DMS53 treated with DMSO at 0.1 percent for 48 hours (cell line): ENCODE results near the gene EVA1C.
"Not testable (repeated sequence)": the region's sequence is repeated elsewhere in the genome, so short reads cannot be mapped to it uniquely, and the experiment has no call there.

Experiments
- DNase-seq: peaks from one replicate; lab custom pipeline; 2025; ENCODE audit not compliant: unreplicated experiment; lab: John Stamatoyannopoulos, UW

Gene EVA1C

DNA sequence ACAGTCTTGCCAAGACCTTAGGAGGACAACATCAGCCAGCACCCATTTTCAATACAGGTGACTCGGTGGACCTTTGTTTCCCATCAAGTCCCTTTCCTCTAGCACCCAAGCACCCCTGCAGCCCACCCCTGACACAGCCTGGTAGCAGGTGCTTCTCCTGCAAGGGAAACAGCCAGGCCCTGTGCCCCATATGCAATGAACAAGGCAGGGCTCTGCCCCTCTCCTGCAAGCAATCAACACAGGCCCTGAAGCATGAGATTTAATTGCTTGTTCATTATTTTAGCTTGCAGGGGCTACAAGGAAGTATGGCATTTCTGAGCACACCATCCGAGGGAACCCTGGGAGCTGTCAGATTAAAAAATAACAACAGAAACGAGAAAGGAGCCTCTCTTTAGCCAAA, 137.4 kb downstream of the EVA1C start:
- no peak for DNase-seq

DNA sequence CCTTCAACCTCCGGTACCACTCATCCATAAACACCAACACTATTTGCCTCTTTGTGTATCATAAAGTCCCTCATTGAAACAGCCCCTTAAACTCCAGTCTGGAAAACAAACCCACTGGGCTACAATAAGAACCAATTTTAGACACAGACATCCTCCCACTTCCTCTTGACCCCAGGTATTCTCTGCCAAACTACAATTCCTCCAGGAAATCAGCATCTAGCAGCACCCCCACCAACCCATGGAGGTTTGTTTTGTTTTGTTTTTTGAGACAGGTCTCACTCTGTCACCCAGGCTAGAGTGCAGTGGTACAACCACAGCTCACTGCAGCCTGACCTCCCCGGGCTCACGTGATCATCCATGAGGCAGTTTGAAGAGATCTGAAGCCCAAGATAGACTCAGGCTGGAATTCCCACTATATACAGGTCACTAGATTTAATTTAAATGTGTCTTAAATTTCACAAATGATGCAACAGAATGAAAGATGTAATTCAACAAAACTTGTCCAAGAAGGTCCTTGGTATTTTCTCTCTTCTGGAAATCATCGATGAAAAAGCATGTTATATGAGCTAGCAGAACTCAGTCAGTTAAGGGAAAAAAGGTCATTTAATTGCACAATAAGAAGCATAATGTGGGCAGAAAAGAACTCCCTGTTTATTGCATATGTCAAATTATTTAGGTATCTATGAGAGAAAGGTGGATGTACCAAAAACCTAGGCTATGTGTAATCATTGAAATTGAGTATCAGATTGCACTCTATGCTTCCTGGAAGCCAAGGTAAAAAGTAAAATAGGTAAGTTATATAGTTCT, 142.5 kb downstream of the EVA1C start:
- DNase-seq, result no peak

DNA sequence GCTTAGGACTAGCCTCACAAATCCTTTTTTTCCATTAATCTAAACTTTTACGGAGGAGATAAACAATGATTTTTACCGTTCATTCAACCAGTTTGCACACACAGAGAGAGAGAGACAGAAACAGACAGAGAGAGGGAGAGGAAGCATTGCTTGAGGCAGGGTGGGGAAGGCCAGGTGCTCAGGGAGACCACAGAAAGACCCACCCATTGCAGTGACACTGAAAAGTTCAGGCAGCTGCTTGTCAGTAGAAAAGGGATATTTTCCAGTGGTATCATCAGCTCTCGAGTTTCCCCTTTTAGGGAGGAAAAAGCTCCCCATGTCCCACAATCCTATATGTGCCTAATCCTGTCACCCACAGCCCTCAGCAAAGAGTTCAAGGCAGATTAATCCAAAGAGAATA, 145.6 kb downstream of the EVA1C start:
- DNase-seq, result no peak

DNA sequence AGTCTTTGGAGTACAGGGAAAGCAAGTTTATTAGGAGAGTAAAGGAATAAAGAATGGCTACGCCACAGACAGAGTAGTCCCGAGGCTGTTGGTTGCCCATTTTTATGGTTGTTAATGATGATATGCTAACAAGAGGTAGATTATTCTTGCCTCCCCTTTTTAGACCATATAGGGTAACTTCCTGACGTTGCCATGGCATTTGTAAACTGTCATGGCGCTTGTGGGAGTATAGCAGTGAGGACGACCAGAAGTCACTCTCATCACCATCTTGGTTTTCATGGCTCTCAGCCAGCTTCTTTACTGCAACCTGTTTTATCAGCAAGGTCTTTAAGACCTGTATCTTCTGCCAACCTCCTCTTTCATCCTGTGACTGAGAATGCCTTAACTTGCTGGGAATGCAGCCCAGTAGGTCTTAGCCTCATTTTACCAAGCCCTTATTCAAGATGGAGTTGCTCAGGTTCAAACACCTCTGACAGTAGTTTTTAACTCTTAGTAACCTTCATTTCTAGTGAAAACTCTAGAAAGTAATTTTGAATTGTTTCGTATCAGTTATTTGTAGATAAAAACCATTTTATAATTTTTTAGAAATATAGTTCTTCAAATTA, 146.6 kb downstream of the EVA1C start:
- no peak for DNase-seq

DNA sequence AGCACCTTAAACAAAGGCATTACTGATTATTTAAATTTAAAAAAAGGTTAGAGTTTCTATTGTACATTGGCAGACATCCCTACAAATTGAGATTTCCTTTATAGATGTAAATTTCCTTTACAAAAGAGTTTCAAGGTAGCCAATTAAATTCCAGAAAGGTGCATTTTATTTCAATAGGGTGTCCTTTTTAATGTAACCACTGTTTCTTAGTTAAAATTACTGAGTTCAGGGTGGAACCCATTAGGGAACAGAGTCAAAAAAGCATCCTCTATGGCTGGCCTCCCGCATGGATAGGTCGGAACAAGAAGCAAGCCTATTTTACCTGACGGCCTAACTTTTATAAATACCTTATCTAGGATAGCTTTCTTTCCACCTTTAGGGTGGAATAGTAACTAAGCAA, 148.4 kb downstream of the EVA1C start:
- DNase-seq, result no peak

DNA sequence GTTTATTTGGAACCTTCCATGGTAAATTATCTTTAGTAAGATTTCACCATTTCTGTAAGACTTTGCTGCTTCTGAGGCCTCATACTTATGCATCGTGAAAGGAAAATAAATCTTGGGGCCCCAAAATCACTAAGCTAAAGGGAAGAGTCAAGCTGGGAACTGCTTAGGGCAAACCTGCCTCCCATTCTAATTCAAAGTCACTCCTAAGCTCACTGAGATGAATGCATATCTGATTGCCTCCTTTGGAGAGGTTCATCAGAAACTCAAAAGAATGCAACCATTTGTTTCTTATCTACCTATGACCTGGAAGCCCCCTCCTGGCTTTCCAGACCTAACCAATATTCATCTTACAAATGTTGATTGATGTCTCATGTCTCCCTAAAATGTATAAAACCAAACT, 149.0 kb downstream of the EVA1C start:
- DNase-seq, result not testable (repeated sequence)

DNA sequence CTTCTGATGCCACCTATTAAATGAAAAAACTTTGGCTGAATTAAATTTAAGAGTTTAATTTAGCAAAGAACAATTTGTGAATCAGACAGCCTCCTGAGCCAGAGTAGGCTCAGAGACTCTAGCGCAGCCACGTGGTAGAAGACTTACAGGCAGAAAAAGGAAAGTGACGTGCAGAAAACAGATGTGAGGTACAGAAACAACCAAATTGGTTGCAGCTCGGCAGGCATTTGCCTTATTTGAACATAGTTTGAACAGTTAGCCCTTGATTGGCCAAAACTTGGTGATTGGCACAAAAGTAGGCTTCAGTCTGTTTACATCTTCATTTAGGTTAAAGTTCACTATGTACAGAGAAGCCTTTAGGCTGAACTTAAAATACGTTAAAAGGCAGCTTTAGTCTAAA, 149.9 kb downstream of the EVA1C start:
- no peak for DNase-seq

DNA sequence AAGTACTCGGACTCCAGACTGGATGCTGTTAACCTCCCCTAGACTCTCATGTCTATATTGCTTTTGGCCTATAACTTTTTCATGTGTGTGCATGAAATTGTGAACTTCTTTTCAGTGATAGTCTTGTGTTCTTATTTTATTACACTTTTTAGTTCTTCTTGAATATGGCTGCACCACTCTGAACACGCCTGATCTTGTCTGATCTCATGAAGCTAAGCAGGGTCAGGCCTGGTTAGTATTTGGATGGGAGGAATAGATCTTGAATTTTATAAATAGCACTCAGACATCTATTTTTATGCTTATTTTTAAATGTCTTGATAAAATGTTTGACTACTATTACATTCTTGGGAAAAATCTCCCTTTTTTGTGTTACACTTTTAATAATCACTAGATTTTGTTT, 150.4 kb downstream of the EVA1C start:
- DNase-seq, result no peak
